Left ventricle myocardium inferior (tissue), 1 donor: Measurements from ENCODE around the gene PTGDR2. TPM values are rescaled to one million over a fixed set of nuclear protein-coding genes. Genes with fewer than 3 reads are reported as not detected.

Source experiments
- DNase-seq: peaks from one replicate; pipeline ENCODE4 v3.0.0-alpha.2; 2020
- H3K27ac ChIP-seq: fragments of 200-600 bp; replicated peaks from 2 replicates; pipeline ENCODE4 v1.8.0; 2021
- H3K27me3 ChIP-seq: fragments of 200-600 bp; 2 replicates; pipeline ENCODE4 v1.8.0; 2021; ENCODE audit warnings: low read depth
- H3K36me3 ChIP-seq: fragments of 200-600 bp; 2 replicates; pipeline ENCODE4 v1.8.0; 2021
- H3K4me1 ChIP-seq: fragments of 200-600 bp; 2 replicates; pipeline ENCODE4 v1.8.0; 2021
- H3K4me3 ChIP-seq: fragments of 200-600 bp; 2 replicates; pipeline ENCODE4 v1.8.0; 2021; ENCODE audit warnings: mild to moderate bottlenecking, moderate library complexity
- H3K9me3 ChIP-seq: fragments of 200-600 bp; replicated peaks from 2 replicates; pipeline ENCODE4 v1.8.0; 2021
- CTCF ChIP-seq: fragments of 200-600 bp; IDR thresholded peaks from 2 replicates; pipeline ENCODE4 v1.8.0; 2021; ENCODE audit warnings: antibody characterized with exemption, mild to moderate bottlenecking, borderline replicate concordance
- intact Hi-C: fragments of 100-400 bp; cut with micrococcal nuclease; formaldehyde crosslinking; loops from one replicate; pipeline ENCODE4 v1.11.0; 2022
- total RNA-seq: library from RNA; stranded (reverse); fragmentation: NEBNext Ultra II Directional; extraction: Animal tissue kit (Norgen Biotek cat#: 25700); gene quantifications from one replicate; pipeline ENCODE4 v1.2.1, GENCODE V29; 2021
- donor health status: DM: no; HTN: yes; CAD: no; lungs with severe emphysema.

Gene PTGDR2
- total RNA-seq, 1 donor from 2014 or later: 2.3 TPM

GRCh38 chr11:60858731-60859464 is 3.1 kb upstream of the PTGDR2 start:
- Histone ChIP-seq H3K27ac (peak overlapping the region; percentile 33), H3K27me3 (peaks cover 3% of the 10 kb centered on the region), H3K36me3 (no peaks in the 10 kb centered on the region), H3K9me3 (no peaks in the 10 kb centered on the region), H3K4me3 (no peak overlapping the region), H3K4me1 (no peaks in the 10 kb centered on the region)
- intact Hi-C loops: no loop called here
- DNase-seq: no peak
- TF ChIP-seq CTCF: no peak

GRCh38 chr11:60858236-60858635 is 2.5 kb upstream of the PTGDR2 start:
- Histone ChIP-seq H3K9me3 (no peaks in the 10 kb centered on the region), H3K27me3 (peaks cover 6% of the 10 kb centered on the region), H3K4me1 (no peaks in the 10 kb centered on the region), H3K27ac (peak overlapping the region; percentile 33), H3K4me3 (no peak overlapping the region), H3K36me3 (no peaks in the 10 kb centered on the region)
- intact Hi-C loops: no loop called here
- DNase-seq: no peak
- no peak for TF ChIP-seq CTCF

GRCh38 chr11:60857378-60858232 is 1.9 kb upstream of the PTGDR2 start:
- Histone ChIP-seq H3K36me3 (peaks cover 2% of the 10 kb centered on the region), H3K27me3 (peaks cover 12% of the 10 kb centered on the region), H3K9me3 (no peaks in the 10 kb centered on the region), H3K4me1 (no peaks in the 10 kb centered on the region), H3K27ac (peak overlapping the region; percentile 33), H3K4me3 (no peak overlapping the region)
- no peak for TF ChIP-seq CTCF
- intact Hi-C loops: no loop called here
- DNase-seq: no peak

- DNase-seq: no peak
- H3K36me3 ChIP-seq: peaks cover 25% of the 10 kb centered on the region
- no peaks in the 10 kb centered on the region for H3K9me3 ChIP-seq
- H3K27me3 ChIP-seq: peaks cover 13% of the 10 kb centered on the region
- no peaks in the 10 kb centered on the region for H3K4me1 ChIP-seq
- intact Hi-C loops: no loop called here
- peak overlapping the region; percentile 63 for H3K27ac ChIP-seq
- TF ChIP-seq CTCF: no peak
- H3K4me3 ChIP-seq: peak overlapping the region; percentile 51
Measured at GRCh38 chr11:60854847-60855725, 664 bp downstream of the PTGDR2 start.
